ENCODE results near the gene CACNB2. TPM values are rescaled to one million over a fixed set of nuclear protein-coding genes. Genes with fewer than 3 reads are reported as not detected.

The CACNB2 gene
- total RNA-seq, 1 donor from 2014 or later, result not detected

DNA sequence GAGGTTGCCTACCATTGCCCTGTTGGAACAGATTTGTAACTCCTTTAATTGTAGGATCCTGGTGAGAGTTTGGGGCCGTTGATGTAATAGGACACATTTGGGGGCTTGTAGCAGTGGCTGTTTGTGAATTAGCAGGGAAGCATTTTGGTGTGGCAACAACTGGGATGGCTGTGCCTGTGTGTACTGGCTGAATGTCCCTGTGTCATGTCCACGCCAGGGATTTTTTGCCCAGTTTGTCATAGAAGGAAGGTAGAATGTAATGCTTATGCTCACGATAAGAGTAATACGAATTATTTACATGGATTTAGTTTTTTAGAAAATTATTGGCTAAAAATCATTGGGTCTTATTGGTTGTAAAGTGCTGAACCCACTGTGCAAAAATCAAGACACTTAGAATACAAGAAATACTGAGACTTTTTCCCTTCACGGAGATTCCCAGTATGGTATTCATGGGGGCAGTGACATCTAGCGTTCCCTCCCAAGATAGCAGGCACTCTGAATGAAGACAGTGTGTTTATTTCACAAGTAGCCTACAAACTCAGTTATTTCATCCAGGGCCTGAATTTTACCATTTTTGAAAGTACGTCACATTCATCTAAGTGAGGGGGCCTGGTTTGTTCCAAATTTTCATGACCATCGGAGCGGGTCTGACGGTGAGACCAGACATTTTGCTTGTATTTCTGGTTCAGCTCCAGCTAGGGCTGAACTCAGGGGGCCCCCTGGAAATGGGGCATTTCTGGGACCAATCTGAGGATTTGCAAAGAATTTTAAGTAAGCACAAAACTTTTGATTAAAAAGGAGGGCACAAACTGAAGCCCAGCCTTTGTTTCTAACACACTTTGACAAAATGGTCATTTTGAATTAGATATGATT lies 74.7 kb downstream of the CACNB2 start:
- DNase-seq (no peak), ATAC-seq (ENCODE audit: low read depth) (no peak)
- no peaks in the 10 kb centered on the region for H3K36me3 Mint-ChIP-seq (ENCODE audit: low read depth)
- ChIA-PET POLR2A (no interaction called here), CTCF (no interaction called here)
- H3K4me1 Mint-ChIP-seq, result no peaks in the 10 kb centered on the region
- intact Hi-C loops (cut with micrococcal nuclease), result loop anchor here (1.0 to 5.0 kb wide), 3 partner anchors 305 to 608 kb away; no protein-coding TSS in a partner anchor
- H3K27ac Mint-ChIP-seq, result no peak overlapping the region
- H3K27me3 Mint-ChIP-seq, result no peaks in the 10 kb centered on the region
- no peaks in the 10 kb centered on the region for H3K9me3 Mint-ChIP-seq
- H3K4me3 Mint-ChIP-seq, result no peak overlapping the region
- TF ChIP-seq CTCF (IDR thresholded peaks at IDR 0.05), result no peak

DNA sequence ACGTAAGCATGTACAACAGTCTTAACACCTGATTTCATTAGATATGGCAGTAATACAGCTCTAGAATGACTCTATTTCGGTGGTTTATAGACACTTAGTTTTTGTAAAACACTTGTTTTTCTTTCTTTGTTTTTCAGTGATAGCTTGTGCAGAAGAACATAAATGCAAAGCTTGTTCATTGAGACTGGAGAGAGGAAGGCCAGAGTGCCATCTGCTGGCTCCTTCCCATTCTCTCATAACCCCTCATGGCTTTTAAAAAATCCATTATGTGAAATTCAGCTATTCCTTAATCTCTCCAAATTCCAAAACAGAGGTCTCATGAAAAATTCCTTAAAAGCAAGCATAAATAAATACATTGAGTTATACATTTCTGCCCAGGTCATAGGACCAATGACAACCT lies 76.3 kb downstream of the CACNB2 start:
- intact Hi-C loops (cut with micrococcal nuclease), result loop anchor here (5.0 kb wide), 1 partner anchor 474 kb away; no protein-coding TSS in a partner anchor
- no peaks in the 10 kb centered on the region for H3K27me3 Mint-ChIP-seq
- ATAC-seq (ENCODE audit: low read depth) (no peak), DNase-seq (no peak)
- H3K27ac Mint-ChIP-seq, result no peak overlapping the region
- no peaks in the 10 kb centered on the region for H3K4me1 Mint-ChIP-seq
- no peak for TF ChIP-seq CTCF (IDR thresholded peaks at IDR 0.05)
- no peaks in the 10 kb centered on the region for H3K9me3 Mint-ChIP-seq
- no peak overlapping the region for H3K4me3 Mint-ChIP-seq
- H3K36me3 Mint-ChIP-seq (ENCODE audit: low read depth), result no peaks in the 10 kb centered on the region
- ChIA-PET POLR2A (no interaction called here), CTCF (no interaction called here)

DNA sequence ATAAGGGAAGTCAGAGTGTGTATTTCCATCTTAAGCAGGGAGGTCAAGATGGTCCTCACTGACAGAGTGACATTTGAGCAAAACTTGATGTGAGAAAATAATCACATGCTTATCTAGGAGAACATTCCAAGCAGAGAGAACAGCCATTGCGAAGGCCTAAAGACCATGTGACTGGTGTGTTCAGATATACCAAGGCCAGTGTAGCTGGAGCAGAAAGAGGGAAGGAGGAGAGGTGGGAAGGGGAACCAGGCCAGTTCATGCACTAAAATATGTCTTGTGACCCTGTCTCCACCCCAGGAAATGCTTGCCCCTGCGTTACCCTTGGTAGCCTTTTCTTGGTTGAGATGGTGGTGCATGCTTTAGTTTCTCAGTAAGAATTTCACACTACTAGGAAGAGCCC lies 77.4 kb downstream of the CACNB2 start:
- ATAC-seq (ENCODE audit: low read depth), result no peak
- no peak for DNase-seq
- no peak overlapping the region for H3K4me3 Mint-ChIP-seq
- no peak overlapping the region for H3K27ac Mint-ChIP-seq
- POLR2A ChIA-PET, result no interaction called here
- no peaks in the 10 kb centered on the region for H3K27me3 Mint-ChIP-seq
- H3K9me3 Mint-ChIP-seq, result no peaks in the 10 kb centered on the region
- H3K4me1 Mint-ChIP-seq, result no peaks in the 10 kb centered on the region
- no peak for TF ChIP-seq CTCF (IDR thresholded peaks at IDR 0.05)
- intact Hi-C loops (cut with micrococcal nuclease), result loop anchor here (5.0 kb wide), 1 partner anchor 475 kb away; no protein-coding TSS in a partner anchor
- H3K36me3 Mint-ChIP-seq (ENCODE audit: low read depth), result no peaks in the 10 kb centered on the region
- CTCF ChIA-PET, result no interaction called here

GRCh38 chr10:18219146-18219545 lies 78.9 kb downstream of the CACNB2 start:
- Mint-ChIP-seq H3K27me3 (no peaks in the 10 kb centered on the region), H3K27ac (no peak overlapping the region), H3K9me3 (no peaks in the 10 kb centered on the region), H3K4me3 (no peak overlapping the region), H3K36me3 (ENCODE audit: low read depth) (no peaks in the 10 kb centered on the region), H3K4me1 (no peaks in the 10 kb centered on the region)
- ChIA-PET CTCF (no interaction called here), POLR2A (no interaction called here)
- intact Hi-C loops (cut with micrococcal nuclease), result loop anchor here (5.0 kb wide), 1 partner anchor 477 kb away; no protein-coding TSS in a partner anchor
- TF ChIP-seq CTCF (IDR thresholded peaks at IDR 0.05), result no peak
- ATAC-seq (ENCODE audit: low read depth), result no peak
- no peak for DNase-seq

GRCh38 chr10:18221123-18221522 lies 80.9 kb downstream of the CACNB2 start:
- no peak overlapping the region for H3K4me3 Mint-ChIP-seq
- no peaks in the 10 kb centered on the region for H3K4me1 Mint-ChIP-seq
- intact Hi-C loops (cut with micrococcal nuclease), result no loop called here
- H3K36me3 Mint-ChIP-seq (ENCODE audit: low read depth), result no peaks in the 10 kb centered on the region
- POLR2A ChIA-PET, result no interaction called here
- H3K27me3 Mint-ChIP-seq, result no peaks in the 10 kb centered on the region
- no peak for TF ChIP-seq CTCF (IDR thresholded peaks at IDR 0.05)
- ATAC-seq (ENCODE audit: low read depth) (no peak), DNase-seq (no peak)
- H3K9me3 Mint-ChIP-seq, result no peaks in the 10 kb centered on the region
- CTCF ChIA-PET, result no interaction called here
- no peak overlapping the region for H3K27ac Mint-ChIP-seq
